ENCODE measurements around the gene URM1.
A peak's percentile ranks its signal among the peaks of the same experiment; 100 is the strongest.

URM1 gene

GRCh38 chr9:128349125-128349524 lies 22.0 kb upstream of the URM1 start:
- DNase-seq (ENCODE audit: low read depth in 2 of 2) = no peak

GRCh38 chr9:128349772-128350171 lies 21.4 kb upstream of the URM1 start:
- no peak for DNase-seq (ENCODE audit: low read depth in 2 of 2)

- DNase-seq (ENCODE audit: low read depth in 2 of 2) = no peak
Observed at GRCh38 chr9:128355451-128355850, 15.7 kb upstream of the URM1 start.

GRCh38 chr9:128358090-128358489 lies 13.1 kb upstream of the URM1 start:
- DNase-seq (ENCODE audit: low read depth in 2 of 2) = no peak

GRCh38 chr9:128358861-128359260 lies 12.3 kb upstream of the URM1 start:
- no peak for DNase-seq (ENCODE audit: low read depth in 2 of 2)

- DNase-seq (ENCODE audit: low read depth in 2 of 2) = no peak
Observed at GRCh38 chr9:128360826-128361225, 10.3 kb upstream of the URM1 start.

GRCh38 chr9:128361296-128361985 lies 9.7 kb upstream of the URM1 start:
- DNase-seq (ENCODE audit: low read depth in 2 of 2) = no peak

- DNase-seq (ENCODE audit: low read depth in 2 of 2) = peak; percentile 50 to 54
Observed at GRCh38 chr9:128361986-128362646, 9.1 kb upstream of the URM1 start.

GRCh38 chr9:128362774-128363173 lies 8.4 kb upstream of the URM1 start:
- no peak for DNase-seq (ENCODE audit: low read depth in 2 of 2)

GRCh38 chr9:128365525-128365924 lies 5.6 kb upstream of the URM1 start:
- no peak for DNase-seq (ENCODE audit: low read depth in 2 of 2)

- no peak for DNase-seq (ENCODE audit: low read depth in 2 of 2)
Observed at GRCh38 chr9:128369024-128369706, 2.0 kb upstream of the URM1 start.

GRCh38 chr9:128370367-128370751 lies 815 bp upstream of the URM1 start:
- DNase-seq (ENCODE audit: low read depth in 2 of 2) = no peak

- no peak for DNase-seq (ENCODE audit: low read depth in 2 of 2)
Observed at GRCh38 chr9:128371630-128372117, 500 bp downstream of the URM1 start.

- no peak for DNase-seq (ENCODE audit: low read depth in 2 of 2)
Observed at GRCh38 chr9:128372188-128372641, 1.0 kb downstream of the URM1 start.

- no peak for DNase-seq (ENCODE audit: low read depth in 2 of 2)
Observed at GRCh38 chr9:128372784-128373183, 1.6 kb downstream of the URM1 start.

- DNase-seq (ENCODE audit: low read depth in 2 of 2) = no peak
Observed at GRCh38 chr9:128374221-128374675, 3.1 kb downstream of the URM1 start.

- DNase-seq (ENCODE audit: low read depth in 2 of 2) = no peak
Observed at GRCh38 chr9:128375865-128376264, 4.7 kb downstream of the URM1 start.

- no peak for DNase-seq (ENCODE audit: low read depth in 2 of 2)
Observed at GRCh38 chr9:128382261-128382660, 11.1 kb downstream of the URM1 start.

- DNase-seq (ENCODE audit: low read depth in 2 of 2) = no peak
Observed at GRCh38 chr9:128383007-128383753, 12.0 kb downstream of the URM1 start.

GRCh38 chr9:128383791-128384190 lies 12.6 kb downstream of the URM1 start:
- no peak for DNase-seq (ENCODE audit: low read depth in 2 of 2)

GRCh38 chr9:128384801-128385495 lies 13.8 kb downstream of the URM1 start:
- no peak for DNase-seq (ENCODE audit: low read depth in 2 of 2)

Data from stimulated activated CD4-positive, alpha-beta T cell treated with anti-CD3 and anti-CD28 coated beads, Interleukin-1b, Interleukin-23, amount 100 ng/mL, for 4 hours (primary cell).